HG02973 (cell line): ENCODE measurements around the gene ZNF782.
"Not testable (repeated sequence)": the region's sequence is repeated elsewhere in the genome, so short reads cannot be mapped to it uniquely, and the experiment has no call there.

Experiments used
- ATAC-seq: cut with Tn5 transposase; IDR thresholded peaks from one replicate; pipeline ENCODE4 v1.9.1; 2021; ENCODE audit warnings: moderate library complexity; ENCODE audit not compliant: unreplicated experiment

ZNF782 gene

DNA sequence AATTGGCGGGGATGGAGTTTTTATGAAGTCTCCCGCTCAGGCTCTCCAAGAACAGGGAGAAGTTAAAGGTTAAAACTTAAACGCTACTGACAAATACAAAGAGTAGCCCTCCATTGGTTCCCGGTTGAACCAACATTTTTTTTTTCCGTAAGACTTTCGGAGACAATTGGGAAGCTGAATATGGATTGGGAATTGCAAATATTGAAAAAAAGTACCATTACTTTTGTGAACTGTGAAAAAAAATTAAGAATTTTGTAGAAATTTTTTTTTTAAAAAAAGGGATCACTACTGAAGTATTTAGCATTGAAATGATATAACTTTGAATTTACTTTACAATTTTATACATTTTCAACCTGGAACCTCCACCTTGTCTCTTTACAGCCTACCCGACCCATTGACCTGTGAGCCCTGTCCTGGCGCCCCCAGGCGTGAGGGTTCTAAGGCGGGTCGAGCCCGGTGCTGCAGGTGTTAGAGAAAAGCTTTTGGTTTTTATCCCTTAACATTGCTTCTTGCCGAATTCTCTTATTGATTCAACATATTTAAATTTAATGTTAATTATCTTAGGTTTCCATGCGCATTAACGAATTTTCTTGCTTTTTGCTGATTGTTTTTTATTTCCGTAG, 448 bp upstream of the ZNF782 start:
- ATAC-seq = no peak

DNA sequence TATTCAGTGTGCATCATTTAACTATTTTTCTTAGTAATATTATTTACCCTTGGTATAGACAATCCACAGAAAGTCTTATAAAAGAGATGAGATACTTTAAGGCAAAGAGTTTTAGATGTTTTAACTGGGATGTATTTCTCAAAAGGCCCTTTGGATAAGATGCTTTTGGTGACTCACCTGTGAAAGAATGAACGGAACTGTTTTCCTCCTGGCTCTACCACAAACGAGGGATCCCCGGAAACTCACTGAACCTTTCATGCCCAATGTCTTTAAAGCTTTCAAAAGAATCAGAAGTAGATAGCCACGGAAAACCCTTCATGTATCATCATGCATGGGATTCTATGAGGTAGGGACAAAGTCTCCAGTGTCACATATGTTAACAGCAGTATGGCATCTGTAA, 1.6 kb downstream of the ZNF782 start:
- no peak for ATAC-seq

DNA sequence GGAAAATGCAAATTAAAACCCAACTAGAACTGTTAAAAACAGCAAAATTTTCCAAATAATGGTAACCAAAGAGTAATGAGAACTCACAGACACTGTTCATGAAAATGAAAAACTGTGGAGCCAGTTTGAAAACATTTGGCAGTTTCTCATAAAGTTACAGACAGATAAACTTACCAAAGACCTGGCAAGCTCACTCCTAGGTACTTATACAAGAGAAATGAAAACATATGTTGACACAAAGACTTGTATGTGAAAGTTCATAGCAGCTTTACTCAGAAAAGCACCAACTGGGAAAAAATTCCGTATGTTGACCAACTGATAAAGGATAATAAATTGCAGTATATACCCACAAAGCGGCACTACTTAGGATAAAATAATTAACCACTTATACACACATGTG, 10.3 kb downstream of the ZNF782 start:
- ATAC-seq = no peak

DNA sequence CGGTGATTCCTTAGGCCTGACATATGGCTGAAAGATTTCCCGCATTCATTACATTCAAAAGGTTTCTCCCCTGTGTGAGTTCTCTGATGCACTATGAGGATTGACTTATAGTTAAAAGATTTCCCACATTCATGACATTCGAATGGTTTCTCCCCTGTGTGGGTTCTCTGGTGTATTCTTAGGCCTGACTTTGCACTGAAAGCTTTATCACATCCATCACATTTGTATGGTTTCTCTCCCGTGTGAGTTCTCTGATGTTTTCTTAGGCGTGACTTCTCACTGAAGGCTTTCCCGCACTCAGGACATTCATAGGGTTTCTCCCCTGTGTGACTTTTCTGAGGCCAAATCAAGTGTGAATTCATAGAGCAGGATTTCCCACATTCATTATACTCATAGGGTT, 35.8 kb downstream of the ZNF782 start:
- ATAC-seq = no peak

DNA sequence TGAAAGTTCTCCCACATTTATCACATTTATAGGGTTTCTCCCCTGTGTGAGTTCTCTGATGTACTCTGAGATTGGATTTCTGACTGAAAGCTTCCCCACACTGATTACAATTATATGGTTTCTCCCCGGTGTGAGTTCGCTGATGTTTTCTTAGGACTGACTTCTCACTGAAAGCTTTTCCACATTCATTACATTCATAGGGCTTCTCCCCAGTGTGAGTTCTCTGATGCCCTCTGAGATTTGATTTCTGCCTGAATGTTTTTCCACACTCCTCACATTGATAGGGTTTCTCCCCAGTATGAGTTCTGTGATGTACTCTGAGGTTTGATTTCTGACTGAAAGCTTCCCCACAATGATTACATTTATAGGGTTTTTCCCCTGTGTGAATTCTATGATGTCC, 36.3 kb downstream of the ZNF782 start:
- ATAC-seq = no peak

DNA sequence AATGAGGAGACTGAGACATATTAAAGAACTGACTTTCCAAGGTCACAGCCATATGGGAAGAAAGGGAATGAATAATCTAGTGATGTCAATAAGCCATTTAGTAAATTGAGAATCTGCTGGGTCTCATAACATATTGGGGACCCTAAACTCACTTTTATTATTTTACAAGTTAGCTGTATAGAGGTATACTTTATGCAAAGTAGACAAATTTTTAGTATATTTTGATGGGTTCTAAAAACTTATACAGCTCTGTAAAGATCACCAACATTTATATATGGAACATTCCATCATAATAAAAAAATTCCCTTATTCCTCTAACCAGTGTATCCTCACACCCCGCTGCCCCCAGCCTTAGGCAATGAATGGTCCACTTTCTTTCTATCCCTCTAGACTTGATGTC, 40.7 kb downstream of the ZNF782 start:
- ATAC-seq = no peak

DNA sequence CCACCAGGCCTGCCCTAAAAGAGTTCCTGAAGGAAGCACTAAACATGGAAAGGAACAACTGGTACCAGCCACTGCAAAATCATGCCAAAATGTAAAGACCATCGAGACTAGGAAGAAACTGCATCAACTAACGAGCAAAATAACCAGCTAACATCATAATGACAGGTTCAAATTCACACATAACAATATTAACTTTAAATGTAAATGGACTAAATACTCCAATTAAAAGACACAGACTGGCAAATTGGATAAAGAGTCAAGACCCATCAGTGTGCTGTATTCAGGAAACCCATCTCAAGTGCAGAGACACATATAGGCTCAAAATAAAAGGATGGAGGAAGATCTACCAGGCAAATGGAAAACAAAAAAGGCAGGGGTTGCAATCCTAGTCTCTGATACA, 55.4 kb downstream of the ZNF782 start:
- ATAC-seq = not testable (repeated sequence)

DNA sequence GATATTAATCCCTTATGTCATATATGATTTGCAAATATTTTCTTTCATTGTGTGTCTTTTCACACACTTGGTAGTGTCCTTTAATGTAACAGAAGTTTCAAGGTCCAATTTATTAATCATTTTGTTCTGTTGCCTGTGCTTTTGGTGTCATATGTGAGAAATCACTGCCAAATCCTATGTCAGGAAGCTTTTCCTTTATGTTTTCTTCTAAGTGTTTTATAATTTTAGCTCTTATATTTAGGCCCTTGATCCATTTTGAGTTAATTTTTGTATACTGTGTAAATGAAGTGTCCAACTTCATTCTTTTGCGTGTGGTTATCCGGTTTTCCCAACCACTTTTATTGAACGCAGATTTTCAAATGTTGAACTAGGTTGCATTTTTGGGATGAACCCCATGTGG, 70.3 kb downstream of the ZNF782 start:
- ATAC-seq = no peak

DNA sequence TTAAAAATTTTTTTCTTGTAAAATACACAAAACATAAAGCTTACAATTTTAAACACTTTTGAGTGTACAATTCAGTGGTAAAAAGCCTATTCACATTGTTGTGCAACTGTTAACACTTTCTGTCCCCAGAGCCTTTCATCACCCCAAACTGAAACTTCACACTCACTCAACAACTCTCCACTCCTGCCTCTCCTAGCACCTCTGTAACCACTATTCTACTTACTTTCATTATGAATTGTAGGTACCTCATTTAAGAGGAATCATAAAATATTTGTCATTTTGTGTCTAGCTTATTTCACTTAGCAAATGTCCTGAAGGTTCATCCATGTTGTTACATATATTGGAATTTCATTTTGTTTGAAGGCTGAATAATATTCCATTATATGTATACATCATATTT, 72.1 kb downstream of the ZNF782 start:
- no peak for ATAC-seq

DNA sequence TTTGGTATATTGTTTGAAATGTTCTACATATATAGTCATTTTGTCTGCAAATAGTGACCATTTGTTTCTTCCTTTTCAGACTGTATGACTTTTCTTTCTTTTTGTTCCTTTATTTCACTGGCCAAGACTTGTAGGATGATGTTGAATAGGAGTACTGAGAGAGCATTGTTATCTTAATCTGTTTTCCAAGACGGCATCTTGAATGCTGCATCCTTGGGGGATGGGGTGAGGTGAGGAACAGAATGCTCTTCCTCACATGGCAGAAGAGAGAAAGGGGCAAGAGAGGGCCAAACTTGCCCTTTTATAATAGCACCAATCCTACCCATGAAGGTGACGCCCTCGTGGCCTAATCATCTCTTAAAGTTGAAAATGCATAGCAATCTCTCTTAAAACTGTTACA, 72.8 kb downstream of the ZNF782 start:
- no peak for ATAC-seq

DNA sequence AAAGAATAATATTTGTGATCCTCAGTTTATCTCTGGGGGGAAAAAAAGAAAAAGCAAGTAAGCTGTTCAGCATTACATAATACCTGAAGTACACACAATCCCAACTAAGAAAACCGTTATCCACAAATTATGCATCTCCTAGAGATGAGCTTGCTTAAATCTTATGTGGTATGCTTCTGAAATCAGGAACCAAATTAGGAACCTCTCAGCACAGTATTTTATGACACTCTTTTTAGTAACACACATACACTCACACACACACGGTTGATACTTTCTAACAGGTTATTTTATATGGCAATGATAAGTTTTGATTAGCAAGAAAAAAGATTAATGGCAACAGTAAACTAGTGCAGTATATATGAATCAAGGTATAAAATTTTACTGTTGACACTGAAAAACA, 75.2 kb downstream of the ZNF782 start:
- no peak for ATAC-seq

DNA sequence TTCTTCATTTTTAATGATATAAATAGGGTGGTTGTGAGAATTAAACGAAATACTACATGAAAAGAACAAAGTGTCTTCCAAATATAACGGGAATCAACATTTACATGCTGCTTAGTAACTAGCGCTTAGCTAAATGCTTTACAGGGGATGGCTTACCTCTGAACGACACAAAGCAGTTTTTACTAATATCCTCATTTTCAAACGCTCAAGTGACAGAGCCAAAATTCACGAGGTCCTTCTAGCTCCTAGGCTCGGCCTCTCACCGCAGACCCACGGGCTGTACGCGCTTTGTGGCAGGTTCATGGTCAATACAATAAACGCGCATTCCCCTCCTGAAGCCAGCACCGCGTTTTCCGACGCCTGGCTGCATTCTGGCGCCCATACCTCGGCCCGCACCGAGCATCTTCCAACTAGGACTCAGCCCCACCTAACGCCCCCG, 76.9 kb downstream of the ZNF782 start:
- peak; percentile 13 for ATAC-seq

DNA sequence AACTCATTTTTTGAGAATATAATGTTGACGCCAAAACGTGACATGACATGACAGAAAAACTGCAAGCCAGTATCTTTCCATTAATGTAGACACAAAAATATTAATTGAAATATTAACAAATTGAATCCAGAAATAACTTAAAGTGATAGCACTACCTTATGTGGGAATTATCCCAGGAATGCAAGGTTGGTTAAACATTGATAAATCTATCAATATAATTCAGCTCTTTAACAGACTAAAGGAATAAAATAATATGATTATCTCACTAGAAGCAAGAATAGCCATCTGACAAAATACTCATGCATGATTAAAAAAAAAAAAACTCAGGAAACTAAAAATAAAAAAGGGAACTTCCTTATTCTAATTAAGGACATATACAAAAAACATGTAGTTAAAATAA, 83.2 kb downstream of the ZNF782 start:
- no peak for ATAC-seq

DNA sequence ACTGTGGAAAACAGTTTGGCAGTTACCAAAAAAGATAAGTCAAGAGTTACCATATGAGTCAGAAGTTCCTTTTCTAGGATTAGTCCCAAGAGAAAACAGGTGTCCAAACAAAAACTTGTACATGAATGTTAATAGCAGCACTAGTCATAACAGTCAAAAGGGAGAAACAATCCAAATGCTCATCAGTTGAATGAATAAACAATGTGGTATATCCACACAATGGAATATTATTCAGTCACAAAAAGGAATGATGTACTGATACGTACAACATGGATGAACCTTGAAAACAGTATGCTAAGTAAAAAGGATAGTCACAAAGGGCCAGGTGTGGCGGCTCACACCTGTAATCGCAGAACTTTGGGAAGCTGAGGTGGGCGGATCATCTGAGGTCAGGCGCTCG, 84.3 kb downstream of the ZNF782 start:
- ATAC-seq = no peak
